HepG2 (cell line): ENCODE results near the gene ANKRD65. TPM values are rescaled to one million over a fixed set of nuclear protein-coding genes. Genes with fewer than 3 reads are reported as not detected.

Source experiments
- BRCA1 ChIP-seq: sonication (generic); formaldehyde crosslinking; IDR thresholded peaks from 2 replicates; pipeline ENCODE4 v1.4.0; 2020; ENCODE audit warnings: missing genetic modification reagents
- HNF1B ChIP-seq: sonication (generic); formaldehyde crosslinking; IDR thresholded peaks from 2 replicates; pipeline ENCODE4 v1.5.1; 2020; ENCODE audit warnings: mild to moderate bottlenecking, moderate library complexity, missing genetic modification reagents
- HNF4G ChIP-seq, 2 experiments: sonication (generic) in 1 of 2; formaldehyde crosslinking in 1 of 2; IDR thresholded peaks; 2 replicates each; pipeline versions ENCODE4 v1.4.0 to v1.6.1; 2011 to 2020; ENCODE audit warnings: borderline replicate concordance in 2 of 2, low read depth in 2 of 2, mild to moderate bottlenecking in 2 of 2, low read length in 1 of 2, missing genetic modification reagents in 1 of 2, moderate library complexity in 1 of 2
- MTA1 ChIP-seq: sonication (generic); formaldehyde crosslinking; IDR thresholded peaks from 2 replicates; pipeline ENCODE4 v1.4.0; 2020; ENCODE audit warnings: missing genetic modification reagents, mild to moderate bottlenecking, borderline replicate concordance
- MTF1 ChIP-seq: sonication (generic); formaldehyde crosslinking; IDR thresholded peaks from 2 replicates; pipeline ENCODE4 v1.5.0; 2020; ENCODE audit warnings: missing genetic modification reagents
- NFYB ChIP-seq: sonication (generic); formaldehyde crosslinking; IDR thresholded peaks from 2 replicates; pipeline ENCODE4 v1.4.0; 2020; ENCODE audit warnings: missing genetic modification reagents
- POLR2AphosphoS5 ChIP-seq: IDR thresholded peaks from 2 replicates; pipeline ENCODE4 v1.6.1; 2012; ENCODE audit warnings: low read depth, low read length
- SYNCRIP ChIP-seq: fragments of 200-400 bp; formaldehyde crosslinking; IDR thresholded peaks from 2 replicates; pipeline ENCODE4 v1.6.1; 2018; ENCODE audit warnings: mild to moderate bottlenecking, low read depth, low read length; ENCODE audit not compliant: insufficient read depth
- ZBTB42 ChIP-seq: sonication (generic); formaldehyde crosslinking; IDR thresholded peaks from 2 replicates; pipeline ENCODE4 v1.5.0; 2020; ENCODE audit warnings: mild to moderate bottlenecking, missing genetic modification reagents
- ZFP91 ChIP-seq: sonication (generic); formaldehyde crosslinking; IDR thresholded peaks from 2 replicates; pipeline ENCODE4 v1.9.0; 2022; ENCODE audit warnings: missing genetic modification reagents, mild to moderate bottlenecking, borderline replicate concordance
- ZKSCAN5 ChIP-seq: sonication (generic); formaldehyde crosslinking; IDR thresholded peaks from 2 replicates; pipeline ENCODE4 v1.5.1; 2020; ENCODE audit warnings: mild to moderate bottlenecking, missing genetic modification reagents
- ZNF143 ChIP-seq: sonication (generic); formaldehyde crosslinking; IDR thresholded peaks from 2 replicates; pipeline ENCODE4 v1.4.0; 2020; ENCODE audit warnings: missing genetic modification reagents
- ZNF484 ChIP-seq: sonication (generic); formaldehyde crosslinking; IDR thresholded peaks from 2 replicates; pipeline ENCODE4 v1.5.1; 2020; ENCODE audit warnings: mild to moderate bottlenecking, low read depth, missing genetic modification reagents, borderline replicate concordance
- ZNF607 ChIP-seq: sonication (generic); formaldehyde crosslinking; IDR thresholded peaks from 2 replicates; pipeline ENCODE4 v1.5.1; 2020; ENCODE audit warnings: missing genetic modification reagents, mild to moderate bottlenecking, borderline replicate concordance
- ZNF619 ChIP-seq: sonication (generic); formaldehyde crosslinking; IDR thresholded peaks from 2 replicates; pipeline ENCODE4 v1.4.0; 2020; ENCODE audit warnings: mild to moderate bottlenecking, missing genetic modification reagents
- ZNF687 ChIP-seq: sonication (generic); formaldehyde crosslinking; IDR thresholded peaks from 2 replicates; pipeline ENCODE4 v1.5.1; 2020; ENCODE audit warnings: mild to moderate bottlenecking, missing genetic modification reagents, moderate library complexity
- polyA plus RNA-seq, 8 experiments: library from polyadenylated mRNA; depleted of rRNA in 3 of 8; stranded (reverse) in 7 of 8; unstranded in 1 of 8; fragments of >200 nt; fragmentation: Illumina TruSeq in 4 of 8; extraction: Trizol in 4 of 8; gene quantifications; 2 replicates each; pipeline versions ENCODE4 v1.2.1 to v1.2.3, GENCODE V29; 2011 to 2016; ENCODE audit warnings: low read depth in 4 of 8, missing spikeins in 1 of 8, mixed read lengths in 1 of 8; ENCODE audit not compliant: insufficient read depth in 1 of 8
- total RNA-seq, 5 experiments: library from RNA; depleted of rRNA; stranded (reverse); fragments of >200 nt; fragmentation: Illumina TruSeq; extraction: Trizol; gene quantifications; 2 replicates each; pipeline ENCODE4 v1.2.3, GENCODE V29; 2016; ENCODE audit warnings: low read depth in 1 of 5
- TF ChIP-seq, protein P1 (sequence below): sonication (generic); formaldehyde crosslinking; IDR thresholded peaks from 2 replicates; pipeline ENCODE4 v1.4.0; 2020; ENCODE audit warnings: missing genetic modification reagents

The ANKRD65 gene
- total and polyA plus RNA-seq, 2 of the 13 experiments (the other 11 are each of a cell fraction or from before 2014, with no cell fraction given), result 12.1 to 30.1 TPM

- TF ChIP-seq MTA1 (CRISPR knock-in tag) (peak; percentile 78; the same call in 1 of the 2 replicates), MTF1 (no peak), ZNF143 (CRISPR knock-in tag) (no peak), HNF1B (CRISPR knock-in tag) (peak; percentile 68; the same call in 1 of the 2 replicates), HNF4G (IDR thresholded peaks at IDR 0.05; ENCODE audit: borderline replicate concordance, low read depth, low read length) (no peak), HNF4G (CRISPR knock-in tag; IDR thresholded peaks at IDR 0.05; ENCODE audit: borderline replicate concordance, low read depth) (no peak), ZNF619 (CRISPR knock-in tag) (0 out of 2 replicates have a peak, but pooled peaks have one; percentile 68), ZFP91 (CRISPR knock-in tag) (no peak; the same call in 1 of the 2 replicates), ZNF607 (CRISPR knock-in tag) (no peak; the same call in 1 of the 2 replicates), ZBTB42 (CRISPR knock-in tag) (no peak), ZNF687 (CRISPR knock-in tag) (peak; percentile 74), ZNF484 (CRISPR knock-in tag) (no peak), SYNCRIP (no peak), ZKSCAN5 (CRISPR knock-in tag) (no peak), POLR2AphosphoS5 (peak; percentile 67), NFYB (CRISPR knock-in tag) (no peak), BRCA1 (CRISPR knock-in tag) (no peak)
- TF ChIP-seq, protein P1, sequence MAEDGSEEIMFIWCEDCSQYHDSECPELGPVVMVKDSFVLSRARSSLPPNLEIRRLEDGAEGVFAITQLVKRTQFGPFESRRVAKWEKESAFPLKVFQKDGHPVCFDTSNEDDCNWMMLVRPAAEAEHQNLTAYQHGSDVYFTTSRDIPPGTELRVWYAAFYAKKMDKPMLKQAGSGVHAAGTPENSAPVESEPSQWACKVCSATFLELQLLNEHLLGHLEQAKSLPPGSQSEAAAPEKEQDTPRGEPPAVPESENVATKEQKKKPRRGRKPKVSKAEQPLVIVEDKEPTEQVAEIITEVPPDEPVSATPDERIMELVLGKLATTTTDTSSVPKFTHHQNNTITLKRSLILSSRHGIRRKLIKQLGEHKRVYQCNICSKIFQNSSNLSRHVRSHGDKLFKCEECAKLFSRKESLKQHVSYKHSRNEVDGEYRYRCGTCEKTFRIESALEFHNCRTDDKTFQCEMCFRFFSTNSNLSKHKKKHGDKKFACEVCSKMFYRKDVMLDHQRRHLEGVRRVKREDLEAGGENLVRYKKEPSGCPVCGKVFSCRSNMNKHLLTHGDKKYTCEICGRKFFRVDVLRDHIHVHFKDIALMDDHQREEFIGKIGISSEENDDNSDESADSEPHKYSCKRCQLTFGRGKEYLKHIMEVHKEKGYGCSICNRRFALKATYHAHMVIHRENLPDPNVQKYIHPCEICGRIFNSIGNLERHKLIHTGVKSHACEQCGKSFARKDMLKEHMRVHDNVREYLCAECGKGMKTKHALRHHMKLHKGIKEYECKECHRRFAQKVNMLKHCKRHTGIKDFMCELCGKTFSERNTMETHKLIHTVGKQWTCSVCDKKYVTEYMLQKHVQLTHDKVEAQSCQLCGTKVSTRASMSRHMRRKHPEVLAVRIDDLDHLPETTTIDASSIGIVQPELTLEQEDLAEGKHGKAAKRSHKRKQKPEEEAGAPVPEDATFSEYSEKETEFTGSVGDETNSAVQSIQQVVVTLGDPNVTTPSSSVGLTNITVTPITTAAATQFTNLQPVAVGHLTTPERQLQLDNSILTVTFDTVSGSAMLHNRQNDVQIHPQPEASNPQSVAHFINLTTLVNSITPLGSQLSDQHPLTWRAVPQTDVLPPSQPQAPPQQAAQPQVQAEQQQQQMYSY (CRISPR knock-in tag), result no peak
These were observed 14.2 kb upstream of the ANKRD65 start, which contains the start of gene VWA1 (continued) for GRCh38 chr1:1435106-1435903.
